IPS-15b (cell line): Measurements from ENCODE around the gene COMMD1.
"Not testable (repeated sequence)": the region's sequence is repeated elsewhere in the genome, so short reads cannot be mapped to it uniquely, and the experiment has no call there.

Source experiments
- H3K27me3 ChIP-seq: one replicate; pipeline ENCODE4 v1.6.1; 2013; ENCODE audit warnings: low read length; ENCODE audit not compliant: control insufficient read depth, insufficient read depth
- H3K36me3 ChIP-seq: one replicate; pipeline ENCODE4 v1.6.1; 2013; ENCODE audit warnings: low read length; ENCODE audit not compliant: control insufficient read depth, insufficient read depth
- H3K4me1 ChIP-seq: one replicate; pipeline ENCODE4 v1.6.1; 2013; ENCODE audit warnings: mild to moderate bottlenecking, low read length; ENCODE audit not compliant: control insufficient read depth, insufficient read depth
- H3K4me3 ChIP-seq: one replicate; pipeline ENCODE4 v1.5.1; 2013; ENCODE audit warnings: low read depth, low read length
- H3K9ac ChIP-seq: one replicate; pipeline ENCODE4 v1.6.1; 2013; ENCODE audit warnings: low read depth, mild to moderate bottlenecking, low read length
- H3K9me3 ChIP-seq: one replicate; pipeline ENCODE4 v1.6.1; 2013; ENCODE audit warnings: mild to moderate bottlenecking, low read length; ENCODE audit not compliant: control insufficient read depth, insufficient read depth

COMMD1 gene

DNA sequence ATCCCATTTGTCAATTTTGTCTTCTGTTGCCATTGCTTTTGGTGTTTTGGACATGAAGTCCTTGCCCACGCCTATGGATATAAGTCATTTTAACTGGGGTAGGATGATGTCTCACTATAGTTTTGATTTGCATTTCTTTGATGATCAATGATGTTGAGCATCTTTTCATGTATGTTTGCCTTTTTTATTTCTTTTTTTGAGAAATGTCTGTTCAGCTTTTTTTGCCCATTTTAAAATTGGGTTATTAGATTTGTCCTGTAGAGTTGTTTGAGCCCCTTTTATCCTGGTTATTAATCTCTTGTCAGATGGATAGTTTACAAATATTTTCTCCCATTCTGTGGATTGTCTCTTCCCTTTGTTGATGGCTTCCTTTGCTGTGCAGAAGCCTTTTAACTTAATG lies 75.3 kb downstream of the COMMD1 start:
- no peaks in the 10 kb centered on the region for H3K9me3 ChIP-seq
- no peaks in the 10 kb centered on the region for H3K4me1 ChIP-seq
- H3K27me3 ChIP-seq: no peaks in the 10 kb centered on the region
- H3K4me3 ChIP-seq: no peak overlapping the region
- no peaks in the 10 kb centered on the region for H3K36me3 ChIP-seq
- H3K9ac ChIP-seq: no peak overlapping the region

- H3K4me3 ChIP-seq: no peak overlapping the region
- no peaks in the 10 kb centered on the region for H3K36me3 ChIP-seq
- H3K9me3 ChIP-seq: no peaks in the 10 kb centered on the region
- no peaks in the 10 kb centered on the region for H3K4me1 ChIP-seq
- no peak overlapping the region for H3K9ac ChIP-seq
- no peaks in the 10 kb centered on the region for H3K27me3 ChIP-seq
These were observed 79.2 kb downstream of the COMMD1 start for GRCh38 chr2:61984682-61985081.

DNA sequence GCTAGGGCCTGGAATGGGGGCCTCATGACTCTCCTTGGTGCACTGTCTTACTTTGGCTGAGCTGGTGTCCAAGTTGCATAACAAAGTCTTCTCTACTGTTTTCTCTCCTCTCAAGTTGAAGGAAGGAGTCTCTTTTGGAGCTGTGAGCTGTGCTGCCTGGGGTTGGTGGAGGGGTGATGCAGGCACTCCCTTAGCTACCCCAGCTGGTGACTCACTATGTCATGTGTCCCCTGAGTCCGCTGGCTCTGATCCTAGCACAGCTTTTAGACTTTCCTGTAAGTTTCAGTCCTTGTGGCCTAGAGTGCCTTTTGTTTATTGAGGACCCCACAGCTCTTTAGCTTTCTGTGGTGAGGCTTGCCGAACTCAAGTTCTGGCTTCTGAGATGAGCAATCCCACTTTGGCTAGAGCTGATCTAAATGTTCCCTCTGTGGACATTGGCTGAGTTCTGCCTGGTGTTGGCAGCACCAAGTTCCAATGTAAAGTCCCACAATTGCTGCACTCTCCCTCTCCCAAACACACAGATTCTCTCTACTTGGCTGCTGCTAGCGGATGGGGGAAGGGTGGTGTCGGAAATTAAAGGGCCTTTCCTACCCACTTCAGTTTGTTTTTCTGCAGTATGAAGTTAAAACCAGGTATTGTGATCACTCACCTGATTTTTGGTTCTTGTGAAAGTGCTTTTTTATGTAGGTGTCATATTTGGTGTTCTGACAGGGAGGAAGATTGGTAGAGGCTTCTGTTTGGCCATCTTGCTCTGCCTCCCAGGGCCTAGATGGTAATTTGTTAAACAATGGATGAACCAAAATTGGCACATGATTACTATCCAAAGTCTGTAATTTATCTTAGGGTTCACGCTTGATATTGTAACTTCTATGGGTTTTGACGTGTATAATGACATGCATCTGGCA lies 83.2 kb downstream of the COMMD1 start:
- Histone ChIP-seq H3K27me3 (no peaks in the 10 kb centered on the region), H3K9ac (no peak overlapping the region), H3K36me3 (no peaks in the 10 kb centered on the region), H3K4me3 (no peak overlapping the region), H3K9me3 (no peaks in the 10 kb centered on the region), H3K4me1 (no peaks in the 10 kb centered on the region)

DNA sequence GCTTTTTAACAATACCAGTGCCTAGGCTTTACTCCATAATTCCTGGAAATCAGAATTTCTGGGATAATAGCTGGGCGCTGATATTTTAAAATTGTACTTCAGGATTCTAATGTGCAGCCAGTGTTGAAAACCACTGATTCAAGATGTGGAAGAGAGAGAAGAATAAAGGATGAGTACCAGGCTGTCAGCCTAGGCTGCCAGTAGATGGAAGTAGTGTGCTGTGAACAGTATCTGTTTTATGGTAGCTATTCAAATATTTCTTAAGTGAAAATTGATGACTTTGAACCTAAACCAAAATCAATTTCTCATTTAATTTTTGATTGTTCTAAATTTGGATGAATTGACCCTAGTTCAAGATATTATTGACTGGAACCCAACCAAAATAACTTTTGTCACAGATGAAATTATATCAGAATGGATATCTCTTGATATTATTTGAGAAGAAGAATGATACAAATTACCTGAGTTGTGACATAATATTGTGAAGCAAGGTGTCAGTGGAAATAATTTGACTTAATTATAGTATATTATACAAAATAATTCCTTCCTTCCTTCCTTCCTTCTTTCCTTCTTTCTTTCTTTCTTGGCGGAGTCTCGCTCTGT lies 88.0 kb downstream of the COMMD1 start:
- no peaks in the 10 kb centered on the region for H3K9me3 ChIP-seq
- H3K4me3 ChIP-seq: no peak overlapping the region
- no peaks in the 10 kb centered on the region for H3K36me3 ChIP-seq
- no peaks in the 10 kb centered on the region for H3K27me3 ChIP-seq
- no peaks in the 10 kb centered on the region for H3K4me1 ChIP-seq
- no peak overlapping the region for H3K9ac ChIP-seq

GRCh38 chr2:61994531-61994930 lies 89.1 kb downstream of the COMMD1 start:
- Histone ChIP-seq H3K9ac (no peak overlapping the region), H3K9me3 (no peaks in the 10 kb centered on the region), H3K27me3 (no peaks in the 10 kb centered on the region), H3K4me1 (no peaks in the 10 kb centered on the region), H3K36me3 (no peaks in the 10 kb centered on the region), H3K4me3 (no peak overlapping the region)

GRCh38 chr2:61995065-61995464 lies 89.6 kb downstream of the COMMD1 start:
- Histone ChIP-seq H3K4me3 (no peak overlapping the region), H3K4me1 (no peaks in the 10 kb centered on the region), H3K9me3 (no peaks in the 10 kb centered on the region), H3K36me3 (no peaks in the 10 kb centered on the region), H3K9ac (no peak overlapping the region), H3K27me3 (no peaks in the 10 kb centered on the region)

DNA sequence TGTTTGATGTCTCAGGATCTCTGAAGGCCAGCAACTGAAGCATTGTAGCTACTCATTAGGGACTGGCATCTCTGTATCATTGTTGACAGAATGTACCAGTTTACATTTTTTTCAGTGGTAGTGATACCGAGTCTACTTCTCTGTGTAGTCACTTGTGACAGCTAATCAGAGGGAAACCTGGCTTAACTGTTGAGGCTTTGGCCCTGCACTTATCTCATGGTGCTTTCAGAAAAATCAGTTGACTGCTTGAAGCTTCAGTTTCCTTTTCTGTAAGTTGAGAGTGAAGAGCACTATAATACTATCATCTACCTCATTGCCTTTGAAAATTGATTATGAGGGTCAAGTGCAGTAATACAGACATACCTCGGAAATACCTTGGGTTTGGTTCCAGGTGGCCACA lies 90.0 kb downstream of the COMMD1 start:
- H3K9ac ChIP-seq: no peak overlapping the region
- H3K9me3 ChIP-seq: no peaks in the 10 kb centered on the region
- no peaks in the 10 kb centered on the region for H3K27me3 ChIP-seq
- H3K36me3 ChIP-seq: no peaks in the 10 kb centered on the region
- H3K4me3 ChIP-seq: no peak overlapping the region
- no peaks in the 10 kb centered on the region for H3K4me1 ChIP-seq

DNA sequence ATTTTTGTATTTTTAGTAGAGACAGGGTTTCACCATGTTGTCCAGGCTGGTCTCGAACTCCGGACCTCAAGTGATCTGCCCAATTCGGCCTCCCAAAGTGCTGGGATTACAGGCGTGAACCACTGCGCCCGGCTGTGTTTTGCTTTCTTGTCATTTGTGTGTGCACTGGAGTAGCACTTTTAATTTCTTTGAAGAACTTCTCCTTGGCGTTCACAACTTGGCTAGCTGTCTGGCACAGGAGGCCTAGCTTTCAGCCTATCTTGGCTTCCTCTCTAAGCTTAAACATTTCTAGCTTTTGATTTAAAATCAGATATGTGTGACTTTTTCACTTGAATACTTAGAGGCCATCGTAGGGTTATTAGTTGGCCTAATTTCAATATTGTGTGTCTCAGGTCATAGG lies 93.0 kb downstream of the COMMD1 start:
- Histone ChIP-seq H3K36me3 (no peaks in the 10 kb centered on the region), H3K9ac (no peak overlapping the region), H3K27me3 (no peaks in the 10 kb centered on the region), H3K4me3 (no peak overlapping the region), H3K9me3 (no peaks in the 10 kb centered on the region), H3K4me1 (no peaks in the 10 kb centered on the region)

- H3K4me3 ChIP-seq: no peak overlapping the region
- H3K9ac ChIP-seq: no peak overlapping the region
- H3K36me3 ChIP-seq: no peaks in the 10 kb centered on the region
- no peaks in the 10 kb centered on the region for H3K9me3 ChIP-seq
- no peaks in the 10 kb centered on the region for H3K27me3 ChIP-seq
- no peaks in the 10 kb centered on the region for H3K4me1 ChIP-seq
These were observed 95.1 kb downstream of the COMMD1 start for GRCh38 chr2:62000538-62000937.

GRCh38 chr2:62001431-62001830 lies 96.0 kb downstream of the COMMD1 start:
- Histone ChIP-seq H3K4me3 (no peak overlapping the region), H3K4me1 (no peaks in the 10 kb centered on the region), H3K9me3 (no peaks in the 10 kb centered on the region), H3K9ac (no peak overlapping the region), H3K27me3 (no peaks in the 10 kb centered on the region), H3K36me3 (no peaks in the 10 kb centered on the region)

DNA sequence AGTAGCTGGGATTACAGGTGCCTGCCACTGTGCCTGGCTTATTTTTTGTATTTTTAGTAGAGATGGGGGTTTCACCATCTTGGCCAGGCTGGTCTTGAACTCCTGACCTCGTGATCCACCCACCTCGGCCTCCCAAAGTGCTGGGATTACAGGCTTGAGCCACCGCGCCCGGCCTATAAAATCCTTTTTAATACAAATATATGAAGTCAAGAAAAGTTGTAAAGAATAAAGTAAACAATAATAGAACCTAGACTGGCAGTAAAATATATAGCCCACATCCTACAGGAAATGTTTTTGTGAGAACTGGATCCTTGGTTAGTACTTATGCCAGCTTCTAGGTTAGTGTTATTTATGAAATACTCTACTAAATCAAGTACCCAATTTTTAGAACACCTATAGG lies 99.0 kb downstream of the COMMD1 start:
- H3K9me3 ChIP-seq, H3K27me3 ChIP-seq: not testable (repeated sequence)

DNA sequence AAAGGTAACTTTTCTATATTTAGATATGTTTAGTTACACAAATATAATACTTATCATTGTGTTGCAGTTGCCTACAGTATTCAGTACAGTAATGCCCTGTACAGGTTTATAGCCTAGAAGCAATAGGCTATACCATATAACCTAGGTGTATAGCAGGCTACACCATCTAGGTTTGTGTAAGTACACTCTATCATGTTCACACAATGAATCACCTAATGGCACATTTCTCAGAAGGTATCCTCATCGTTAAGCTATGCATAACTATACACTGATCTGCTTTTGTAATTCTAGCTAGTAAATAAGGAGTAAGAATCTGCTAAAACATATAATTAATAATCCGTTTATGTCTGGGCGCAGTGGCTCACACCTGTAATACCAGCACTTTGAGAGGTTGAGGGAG lies 102.1 kb downstream of the COMMD1 start:
- H3K9me3 ChIP-seq: no peaks in the 10 kb centered on the region
- no peak overlapping the region for H3K9ac ChIP-seq
- H3K4me3 ChIP-seq: no peak overlapping the region
- no peaks in the 10 kb centered on the region for H3K4me1 ChIP-seq
- no peaks in the 10 kb centered on the region for H3K27me3 ChIP-seq
- H3K36me3 ChIP-seq: no peaks in the 10 kb centered on the region

More for the DNA sequence above, 99.0 kb downstream of the COMMD1 start:
- not testable (repeated sequence) for H3K4me3 ChIP-seq, H3K9ac ChIP-seq, H3K36me3 ChIP-seq, H3K4me1 ChIP-seq
